Ovary (tissue), 10 donors: ENCODE measurements around the gene CTTN. TPM values are rescaled to one million over a fixed set of nuclear protein-coding genes. Genes with fewer than 3 reads are reported as not detected.
A peak's percentile ranks its signal among the peaks of the same experiment; 100 is the strongest.

Source experiments
- DNase-seq, 5 donors: peaks; one replicate each; pipeline ENCODE4 v3.0.0-alpha.2; 2019 to 2020
- H3K27ac ChIP-seq, 2 donors: fragments of 200-600 bp; one replicate each; pipeline versions ENCODE4 v1.5.1 to v1.8.0; 2019 to 2022
- H3K27me3 ChIP-seq: fragments of 200-600 bp; one replicate; pipeline ENCODE4 v1.8.0; 2022
- H3K36me3 ChIP-seq: fragments of 200-600 bp; sonication (generic); one replicate; pipeline ENCODE4 v1.5.1; 2019
- H3K4me1 ChIP-seq: one replicate; pipeline ENCODE4 v1.8.1; 2013; ENCODE audit warnings: mild to moderate bottlenecking, moderate library complexity; ENCODE audit not compliant: insufficient read depth
- H3K4me3 ChIP-seq: fragments of 200-600 bp; sonication (generic); one replicate; pipeline ENCODE4 v1.5.1; 2017
- H3K9me3 ChIP-seq, 2 donors: fragments of 200-600 bp in 1 of 2; sonication (generic) in 1 of 2; one replicate each; pipeline versions ENCODE4 v1.5.1 to v1.8.1; 2013 to 2019; ENCODE audit warnings: mild to moderate bottlenecking in 1 of 2, moderate library complexity in 1 of 2
- EP300 ChIP-seq: sonication (generic); formaldehyde crosslinking; IDR thresholded peaks from one replicate; pipeline ENCODE4 v1.6.1; 2017; ENCODE audit warnings: antibody characterized with exemption
- POLR2A ChIP-seq: fragments of 450-650 bp; IDR thresholded peaks from one replicate; pipeline ENCODE4 v1.6.1; 2017; ENCODE audit warnings: antibody characterized with exemption, mild to moderate bottlenecking, moderate library complexity
- WGBS, 3 donors: extraction: QIAGEN DNeasy Blood & Tissue Kit in 1 of 3; methylation state at CpG; one replicate each; pipeline versions ENCODE4 v1.1.5 to v1.1.7; 2013 to 2017; 5-methylcytosine and 5-hydroxymethylcytosine counted together
- intact Hi-C, 4 donors: fragments of 100-400 bp; cut with DNase I; formaldehyde crosslinking; loops; one replicate each; pipeline versions ENCODE4 v1.11.0 to v1.15.1; 2022 to 2023
- long read RNA-seq, 3 donors: library from polyadenylated mRNA in 2 of 3; unstranded in 2 of 3; transcript quantifications; one replicate each; pipeline ENCODE4 v2.0.0 and lab custom pipeline, GENCODE V29; 2021 to 2026
- polyA plus RNA-seq, 2 donors: library from polyadenylated mRNA; stranded (reverse); fragments of 200-250 nt in 1 of 2; fragments of 350-450 nt in 1 of 2; fragmentation: Illumina TruSeq in 1 of 2; extraction: RNeasy Lipid Tissue Mini Kit (QIAGEN cat#74804) in 1 of 2; gene quantifications; one replicate each; pipeline ENCODE4 v1.2.3, GENCODE V29; 2013 to 2014
- total RNA-seq, 7 donors: library from RNA; depleted of rRNA in 2 of 7; stranded (reverse); fragments of >200 nt in 2 of 7; fragmentation: NEBNext Ultra II Directional in 3 of 7; extraction: Animal tissue kit (Norgen Biotek cat#: 25700) in 3 of 7; gene quantifications; one replicate each; pipeline versions ENCODE4 v1.1.0 to v1.2.4, GENCODE V29; 2016 to 2023
- TF ChIP-seq, protein P1 (sequence below), 3 donors: fragments of 450-650 bp in 2 of 3; fragments of 200-600 bp in 1 of 3; IDR thresholded peaks; one replicate each; pipeline versions ENCODE4 v1.5.1 to v1.8.0; 2016 to 2022; ENCODE audit warnings: antibody characterized with exemption in 3 of 3, mild to moderate bottlenecking in 1 of 3
- donor health status: DM: no; HTN: no; CAD: no; lungs with moderate emphysema.
- donor health status: DM: no; HTN: no; CAD: no.
- donor health status: Bipolar disorder and iron deficiency.
- donor health status: DM: yes; HTN: yes; CAD: no.
- donor health status: DM: no; HTN: no; CAD: no.
- donor health status: DM: yes; HTN: yes; CAD: no.

CTTN gene
- 100 to 1,000 TPM; 197 to 321 (median 207) TPM for total RNA-seq
- 100 to 1,000 TPM; 129 to 131 TPM for polyA plus RNA-seq
- long read RNA-seq, donor 1, transcript CTTN-202 (17 exons, 3,272 nt) = minor isoform, 21 of 344 reads
- long read RNA-seq, donor 1, transcript CTTN-201 (18 exons, 3,272 nt) = major isoform, 103 of 344 reads
- long read RNA-seq, donor 1, partial matches to known transcripts = 94 of 344 reads
- long read RNA-seq, donor 1, other reads (novel, unspliced or antisense) = 121 of 344 reads
- long read RNA-seq, donor 2, partial matches to known transcripts = 15 of 26 reads
- long read RNA-seq, donor 2, other reads (novel, unspliced or antisense) = 0 of 26 reads
- long read RNA-seq, donor 3, transcript CTTN-201 (18 exons, 3,272 nt) = major isoform, 115 of 183 reads
- long read RNA-seq, donor 3, transcript CTTN-202 (17 exons, 3,272 nt) = minor isoform, 19 of 183 reads
- long read RNA-seq, donor 3, partial matches to known transcripts = 18 of 183 reads
- long read RNA-seq, donor 3, other reads (novel, unspliced or antisense) = 31 of 183 reads

DNA sequence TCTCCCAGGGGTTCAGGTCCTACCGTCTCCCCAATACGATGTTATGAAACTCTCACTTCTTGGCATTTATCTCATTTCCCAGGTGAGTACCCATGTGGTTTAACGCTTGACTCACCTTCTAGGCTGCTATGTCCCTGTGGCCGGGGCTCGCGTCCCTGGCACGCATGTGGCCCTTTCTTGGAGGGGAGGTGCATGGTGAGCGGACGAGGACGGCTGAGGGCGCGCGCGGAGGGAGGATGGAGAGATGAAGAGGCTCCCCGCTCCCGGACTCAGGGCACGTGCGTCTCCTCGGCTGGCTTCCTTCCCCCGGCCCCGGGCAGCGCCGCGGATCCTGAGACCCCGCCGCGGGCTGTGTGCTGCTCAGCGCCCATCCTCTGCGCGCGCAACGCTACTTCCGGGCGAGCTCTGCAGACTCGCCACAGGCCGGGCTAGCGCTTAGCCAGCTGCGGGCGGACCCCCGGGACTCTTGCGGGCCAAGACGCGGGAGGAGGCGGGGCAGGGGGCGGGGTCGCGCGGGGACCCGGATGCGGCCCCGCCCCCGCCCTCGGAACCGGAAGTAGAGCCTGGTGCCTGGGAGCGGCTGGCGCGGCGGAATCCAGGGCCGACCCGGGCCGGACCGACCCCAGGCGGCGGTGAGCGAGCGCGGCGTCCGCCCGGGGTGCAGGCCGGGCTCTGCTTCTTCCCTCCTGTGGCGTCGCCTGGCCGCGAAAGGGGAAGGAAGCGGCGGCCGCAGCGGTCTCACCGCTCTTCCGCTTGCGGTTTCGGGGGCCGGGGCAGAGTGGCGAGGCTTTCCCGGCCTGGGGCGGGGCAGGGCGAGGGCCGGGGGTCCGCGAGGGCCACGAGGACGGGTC, at the start of gene CTTN:
Gene CTTN (plus strand): TSS at position 547 of the 851 bp plus-strand sequence. CDS start 8,769 bp downstream, outside the sequence.
- peak within 1 kb of the TSS; percentile 84 for H3K4me3 ChIP-seq
- peak; percentile 88 to 95 (median 93) for DNase-seq
- no peaks in the 10 kb centered on the region for H3K27me3 ChIP-seq
- H3K9me3 ChIP-seq = no peaks in the 10 kb centered on the region
- TF ChIP-seq, protein P1, sequence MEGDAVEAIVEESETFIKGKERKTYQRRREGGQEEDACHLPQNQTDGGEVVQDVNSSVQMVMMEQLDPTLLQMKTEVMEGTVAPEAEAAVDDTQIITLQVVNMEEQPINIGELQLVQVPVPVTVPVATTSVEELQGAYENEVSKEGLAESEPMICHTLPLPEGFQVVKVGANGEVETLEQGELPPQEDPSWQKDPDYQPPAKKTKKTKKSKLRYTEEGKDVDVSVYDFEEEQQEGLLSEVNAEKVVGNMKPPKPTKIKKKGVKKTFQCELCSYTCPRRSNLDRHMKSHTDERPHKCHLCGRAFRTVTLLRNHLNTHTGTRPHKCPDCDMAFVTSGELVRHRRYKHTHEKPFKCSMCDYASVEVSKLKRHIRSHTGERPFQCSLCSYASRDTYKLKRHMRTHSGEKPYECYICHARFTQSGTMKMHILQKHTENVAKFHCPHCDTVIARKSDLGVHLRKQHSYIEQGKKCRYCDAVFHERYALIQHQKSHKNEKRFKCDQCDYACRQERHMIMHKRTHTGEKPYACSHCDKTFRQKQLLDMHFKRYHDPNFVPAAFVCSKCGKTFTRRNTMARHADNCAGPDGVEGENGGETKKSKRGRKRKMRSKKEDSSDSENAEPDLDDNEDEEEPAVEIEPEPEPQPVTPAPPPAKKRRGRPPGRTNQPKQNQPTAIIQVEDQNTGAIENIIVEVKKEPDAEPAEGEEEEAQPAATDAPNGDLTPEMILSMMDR (IDR thresholded peaks at IDR 0.05) = no peak
- peak; percentile 68 for TF ChIP-seq POLR2A
- 0 to 1% (median 0%) methylated on average over 38 to 90 of the region's 93 CpGs for WGBS, 3 donors
- peak within 1 kb of the TSS; percentile 73 to 79 for H3K27ac ChIP-seq
- intact Hi-C loops = loop anchor here in 2 of 4 donors (5.0 to 10.0 kb wide), 2 partner anchors 113 to 126 kb away; partner anchors contain the start of gene PPFIA1 (in 1 of the 2)
- no peaks in the 10 kb centered on the region for H3K36me3 ChIP-seq
- peaks cover 11% of the 10 kb centered on the region for H3K4me1 ChIP-seq

- TF ChIP-seq, protein P1 (IDR thresholded peaks at IDR 0.05) = no peak
- TF ChIP-seq POLR2A = no peak
- no peak for TF ChIP-seq EP300
- no peak overlapping the region for H3K4me3 ChIP-seq
- H3K27ac ChIP-seq = no peak overlapping the region
- no peaks in the 10 kb centered on the region for H3K9me3 ChIP-seq
- intact Hi-C loops = no loop called here
- no peak for DNase-seq
- 84 to 95% (median 95%) methylated on average over 1 of the region's 1 CpG for WGBS, 3 donors
- no peaks in the 10 kb centered on the region for H3K36me3 ChIP-seq
- H3K27me3 ChIP-seq = no peaks in the 10 kb centered on the region
- H3K4me1 ChIP-seq = peaks cover 11% of the 10 kb centered on the region
These were observed 49.7 kb upstream of the CTTN start for GRCh38 chr11:70348608-70349007.

- no peak overlapping the region for H3K4me3 ChIP-seq
- H3K4me1 ChIP-seq = peaks cover 11% of the 10 kb centered on the region
- no peaks in the 10 kb centered on the region for H3K27me3 ChIP-seq
- no peak for DNase-seq
- no peaks in the 10 kb centered on the region for H3K9me3 ChIP-seq
- intact Hi-C loops = no loop called here
- 61 to 75% (median 62%) methylated on average over 3 of the region's 3 CpGs for WGBS, 3 donors
- H3K27ac ChIP-seq = peak overlapping the region in 1 of 2 donors; percentile 25
- TF ChIP-seq, protein P1 (IDR thresholded peaks at IDR 0.05) = no peak
- TF ChIP-seq EP300 (no peak), POLR2A (no peak)
- no peaks in the 10 kb centered on the region for H3K36me3 ChIP-seq
These were observed 46.7 kb upstream of the CTTN start for GRCh38 chr11:70351646-70352045.

DNA sequence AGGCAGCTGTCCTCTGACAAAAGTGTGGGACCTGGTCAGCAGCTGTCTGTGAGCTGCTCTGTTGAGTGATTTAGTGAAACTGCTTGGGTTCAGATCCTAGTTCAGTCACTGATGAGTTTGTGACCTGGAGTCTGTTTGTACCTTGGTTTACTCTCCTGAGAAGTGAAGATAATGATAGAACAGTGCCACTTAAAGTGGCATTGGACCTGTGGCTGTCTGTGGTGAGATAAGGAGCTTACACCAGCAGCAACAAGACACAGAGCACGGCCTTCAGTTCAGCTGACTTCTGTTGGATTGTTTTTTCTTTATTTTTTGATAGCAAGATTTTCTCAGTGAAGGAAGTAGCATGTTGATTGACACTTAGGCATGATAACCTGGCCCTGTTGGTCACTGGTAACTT, 46.2 kb upstream of the CTTN start:
- Histone ChIP-seq H3K9me3 (no peaks in the 10 kb centered on the region), H3K4me1 (peaks cover 11% of the 10 kb centered on the region), H3K4me3 (no peak overlapping the region), H3K27ac (peak overlapping the region in 1 of 2 donors; percentile 25), H3K27me3 (no peaks in the 10 kb centered on the region), H3K36me3 (no peaks in the 10 kb centered on the region)
- DNase-seq = no peak
- no peak for TF ChIP-seq EP300
- TF ChIP-seq, protein P1 (IDR thresholded peaks at IDR 0.05) = no peak
- 41 to 59% (median 50%) methylated on average over 1 of the region's 1 CpG for WGBS, 3 donors
- intact Hi-C loops = no loop called here
